ENCODE measurements around the gene BCL7A. TPM values are rescaled to one million over a fixed set of nuclear protein-coding genes. Genes with fewer than 3 reads are reported as not detected.

BCL7A gene
- total and polyA plus RNA-seq, 4 donors, result 3.5 to 8.3 (median 4.9) TPM

GRCh38 chr12:122023339-122024131, 1.9 kb downstream of the BCL7A start:
- H3K9me3 ChIP-seq (ENCODE audit: control insufficient read depth in 4 of 4, low read length in 3 of 4), result no peaks in the 10 kb centered on the region
- H3K27ac ChIP-seq (ENCODE audit: low read depth in 1 of 2, low read length in 2 of 2), result peak overlapping the region; percentile 97 to 99
- WGBS, result 7% methylated on average over 43 of the region's 43 CpGs
- H3K4me1 ChIP-seq (ENCODE audit: control insufficient read depth in 4 of 4, insufficient read depth in 4 of 4, low read length in 3 of 4), result peaks cover 10 to 28% (median 14%) of the 10 kb centered on the region in 4 donors
- TF ChIP-seq EGR1 (IDR thresholded peaks at IDR 0.05; ENCODE audit: low read depth in 2 of 2) (peak in 1 of 2 donors; percentile 63), RAD21 (IDR thresholded peaks at IDR 0.05) (no peak), GABPA (IDR thresholded peaks at IDR 0.05 in 1 of 2, conservative IDR thresholded peaks at IDR 0.05 in 1 of 2) (peak in 1 of 2 donors; percentile 23), RXRA (IDR thresholded peaks at IDR 0.05) (peak in 1 of 2 donors; percentile 63), SP1 (IDR thresholded peaks at IDR 0.05) (peak; percentile 49), ATF3 (IDR thresholded peaks at IDR 0.05) (no peak), REST (IDR thresholded peaks at IDR 0.05) (peak; percentile 81), FOXA1 (IDR thresholded peaks at IDR 0.05) (no peak), NR2F2 (IDR thresholded peaks at IDR 0.05) (no peak), CTCF (IDR thresholded peaks at IDR 0.05; ENCODE audit: low read depth, low read length, missing input control) (no peak), HNF4A (conservative IDR thresholded peaks at IDR 0.05) (peak in 1 of 2 donors; percentile 44), MAX (IDR thresholded peaks at IDR 0.05) (peak; percentile 88), TAF1 (conservative IDR thresholded peaks at IDR 0.05) (no peak), YY1 (IDR thresholded peaks at IDR 0.05) (peak; percentile 93)
- H3K36me3 ChIP-seq (ENCODE audit: control insufficient read depth in 4 of 4, insufficient read depth in 3 of 4, low read depth in 1 of 4, low read length in 3 of 4), result no peaks in the 10 kb centered on the region
- peak; percentile 56 for DNase-seq (ENCODE audit: low spot score)
- no peaks in the 10 kb centered on the region for H3K27me3 ChIP-seq (ENCODE audit: control insufficient read depth in 4 of 4, insufficient read depth in 4 of 4, low read length in 3 of 4)
- peak overlapping the region; percentile 90 to 94 for H3K9ac ChIP-seq (ENCODE audit: low read depth in 1 of 2, low read length in 2 of 2)
- H3K4me3 ChIP-seq (ENCODE audit: low read depth in 1 of 3, low read length in 3 of 3), result peak overlapping the region; percentile 53 to 94 (median 69)

GRCh38 chr12:122024132-122024785, 2.6 kb downstream of the BCL7A start:
- peaks cover 10 to 32% (median 16%) of the 10 kb centered on the region in 4 donors for H3K4me1 ChIP-seq (ENCODE audit: control insufficient read depth in 4 of 4, insufficient read depth in 4 of 4, low read length in 3 of 4)
- TF ChIP-seq CTCF (IDR thresholded peaks at IDR 0.05; ENCODE audit: low read depth, low read length, missing input control), result no peak
- TF ChIP-seq ATF3 (IDR thresholded peaks at IDR 0.05), result no peak
- no peak for TF ChIP-seq GABPA (IDR thresholded peaks at IDR 0.05 in 1 of 2, conservative IDR thresholded peaks at IDR 0.05 in 1 of 2)
- peak; percentile 20 to 39 for TF ChIP-seq HNF4A (conservative IDR thresholded peaks at IDR 0.05)
- TF ChIP-seq RXRA (IDR thresholded peaks at IDR 0.05), result peak; percentile 47 to 88
- peak overlapping the region; percentile 97 to 99 for H3K27ac ChIP-seq (ENCODE audit: low read depth in 1 of 2, low read length in 2 of 2)
- no peak for DNase-seq (ENCODE audit: low spot score)
- no peaks in the 10 kb centered on the region for H3K9me3 ChIP-seq (ENCODE audit: control insufficient read depth in 4 of 4, low read length in 3 of 4)
- no peaks in the 10 kb centered on the region for H3K27me3 ChIP-seq (ENCODE audit: control insufficient read depth in 4 of 4, insufficient read depth in 4 of 4, low read length in 3 of 4)
- peak overlapping the region in 1 of 2 donors; percentile 45 for H3K9ac ChIP-seq (ENCODE audit: low read depth in 1 of 2, low read length in 2 of 2)
- no peaks in the 10 kb centered on the region for H3K36me3 ChIP-seq (ENCODE audit: control insufficient read depth in 4 of 4, insufficient read depth in 3 of 4, low read depth in 1 of 4, low read length in 3 of 4)
- 37% methylated on average over 16 of the region's 16 CpGs for WGBS
- peak overlapping the region; percentile 28 to 94 (median 35) for H3K4me3 ChIP-seq (ENCODE audit: low read depth in 1 of 3, low read length in 3 of 3)
